Measurements from ENCODE around the gene TAS2R38. TPM values are rescaled to one million over a fixed set of nuclear protein-coding genes. Genes with fewer than 3 reads are reported as not detected.

TAS2R38 gene
- total RNA-seq, 1 experiment from 2014 or later, result not detected

GRCh38 chr7:141950806-141951205, 22.8 kb downstream of the TAS2R38 start:
- peaks cover 8% of the 10 kb centered on the region for H3K27me3 Mint-ChIP-seq (ENCODE audit: insufficient read depth, unreplicated experiment)
- H3K4me1 ChIP-seq, result no peaks in the 10 kb centered on the region
- no peak overlapping the region for H3K27ac Mint-ChIP-seq (ENCODE audit: unreplicated experiment)
- no peak for TF ChIP-seq CTCF (IDR thresholded peaks at IDR 0.05; ENCODE audit: insufficient read depth in 1 of 2, low read depth in 1 of 2, low read length in 1 of 2, severe bottlenecking in 1 of 2, unreplicated experiment in 1 of 2)
- no peaks in the 10 kb centered on the region for H3K36me3 Mint-ChIP-seq (ENCODE audit: insufficient read depth, unreplicated experiment)
- no TSS peak for BruUV-seq (replicated peaks)
- H3K27me3 ChIP-seq (replicated peaks; ENCODE audit: control insufficient read depth, insufficient read depth, low read length), result no peaks in the 10 kb centered on the region
- H3K9me3 Mint-ChIP-seq (ENCODE audit: unreplicated experiment), result no peaks in the 10 kb centered on the region
- POLR2A ChIA-PET, result no interaction called here
- H3K4me3 Mint-ChIP-seq (ENCODE audit: unreplicated experiment), result no peak overlapping the region
- H3K4me1 Mint-ChIP-seq (ENCODE audit: low read depth, unreplicated experiment), result no peaks in the 10 kb centered on the region
- no peak overlapping the region for H3K4me3 ChIP-seq (ENCODE audit: low read depth, low read length)
- H3K9me3 ChIP-seq, result 0 out of 2 replicates have a peak, but pooled peaks cover 4% of the 10 kb centered on the region
- CTCF ChIA-PET, result no interaction called here
- intact Hi-C loops (cut with micrococcal nuclease; ENCODE audit: unreplicated experiment), result no loop called here
- no peaks in the 10 kb centered on the region for H3K36me3 ChIP-seq (ENCODE audit: control insufficient read depth, insufficient read depth, low read length)
- no peak for DNase-seq

- CTCF ChIA-PET, result no interaction called here
Measured at GRCh38 chr7:141949911-141950310, 23.7 kb downstream of the TAS2R38 start.

DNA sequence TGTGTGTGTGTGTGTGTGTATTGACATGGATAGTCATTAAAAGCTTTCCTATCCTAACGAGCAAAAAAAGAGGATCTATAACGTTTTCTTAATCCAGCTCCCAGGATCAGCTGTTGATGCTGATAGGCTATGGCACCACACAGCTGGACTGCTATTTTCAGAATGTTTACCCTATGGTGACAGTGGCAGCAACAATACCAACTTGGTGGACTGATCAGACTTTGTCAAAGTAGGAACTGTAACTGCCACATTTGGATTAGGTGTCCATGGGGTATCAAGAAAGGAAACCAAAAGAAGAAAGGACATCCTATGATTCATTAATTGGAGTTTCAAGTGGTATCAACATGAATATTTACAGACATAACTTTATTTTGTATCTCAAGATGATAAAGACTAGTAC, 24.1 kb downstream of the TAS2R38 start:
- no peak for DNase-seq
- ChIA-PET POLR2A (no interaction called here), CTCF (no interaction called here)
- no peak overlapping the region for H3K4me3 Mint-ChIP-seq (ENCODE audit: unreplicated experiment)
- intact Hi-C loops (cut with micrococcal nuclease; ENCODE audit: unreplicated experiment), result no loop called here
- H3K27me3 Mint-ChIP-seq (ENCODE audit: insufficient read depth, unreplicated experiment), result peaks cover 8% of the 10 kb centered on the region
- H3K27ac Mint-ChIP-seq (ENCODE audit: unreplicated experiment), result no peak overlapping the region
- Histone ChIP-seq H3K27me3 (replicated peaks; ENCODE audit: control insufficient read depth, insufficient read depth, low read length) (no peaks in the 10 kb centered on the region), H3K4me3 (ENCODE audit: low read depth, low read length) (no peak overlapping the region), H3K9me3 (0 out of 2 replicates have a peak, but pooled peaks cover 4% of the 10 kb centered on the region), H3K36me3 (ENCODE audit: control insufficient read depth, insufficient read depth, low read length) (no peaks in the 10 kb centered on the region), H3K4me1 (no peaks in the 10 kb centered on the region)
- BruUV-seq (replicated peaks), result no TSS peak
- no peaks in the 10 kb centered on the region for H3K4me1 Mint-ChIP-seq (ENCODE audit: low read depth, unreplicated experiment)
- H3K36me3 Mint-ChIP-seq (ENCODE audit: insufficient read depth, unreplicated experiment), result no peaks in the 10 kb centered on the region
- no peaks in the 10 kb centered on the region for H3K9me3 Mint-ChIP-seq (ENCODE audit: unreplicated experiment)
- TF ChIP-seq CTCF (IDR thresholded peaks at IDR 0.05; ENCODE audit: insufficient read depth in 1 of 2, low read depth in 1 of 2, low read length in 1 of 2, severe bottlenecking in 1 of 2, unreplicated experiment in 1 of 2), result no peak

More at GRCh38 chr7:141949911-141950310, 23.7 kb downstream of the TAS2R38 start:
- Histone ChIP-seq H3K4me1 (no peaks in the 10 kb centered on the region), H3K9me3 (0 out of 2 replicates have a peak, but pooled peaks cover 4% of the 10 kb centered on the region), H3K4me3 (ENCODE audit: low read depth, low read length) (no peak overlapping the region), H3K27me3 (replicated peaks; ENCODE audit: control insufficient read depth, insufficient read depth, low read length) (no peaks in the 10 kb centered on the region), H3K36me3 (ENCODE audit: control insufficient read depth, insufficient read depth, low read length) (no peaks in the 10 kb centered on the region)
- Mint-ChIP-seq H3K4me3 (ENCODE audit: unreplicated experiment) (no peak overlapping the region), H3K9me3 (ENCODE audit: unreplicated experiment) (no peaks in the 10 kb centered on the region), H3K36me3 (ENCODE audit: insufficient read depth, unreplicated experiment) (no peaks in the 10 kb centered on the region), H3K27me3 (ENCODE audit: insufficient read depth, unreplicated experiment) (peaks cover 8% of the 10 kb centered on the region), H3K4me1 (ENCODE audit: low read depth, unreplicated experiment) (no peaks in the 10 kb centered on the region), H3K27ac (ENCODE audit: unreplicated experiment) (no peak overlapping the region)
- intact Hi-C loops (cut with micrococcal nuclease; ENCODE audit: unreplicated experiment), result no loop called here
- DNase-seq, result no peak
- POLR2A ChIA-PET, result no interaction called here
- no TSS peak for BruUV-seq (replicated peaks)
- no peak for TF ChIP-seq CTCF (IDR thresholded peaks at IDR 0.05; ENCODE audit: insufficient read depth in 1 of 2, low read depth in 1 of 2, low read length in 1 of 2, severe bottlenecking in 1 of 2, unreplicated experiment in 1 of 2)

Measured in Caco-2 (cell line).